Transverse colon (tissue), 4 donors: ENCODE data around the gene NAA80.

ENCODE experiments used
- EP300 ChIP-seq: sonication (generic); formaldehyde crosslinking; IDR thresholded peaks from one replicate; pipeline ENCODE4 v1.6.1; 2017; ENCODE audit warnings: antibody characterized with exemption, low read depth
- POLR2A ChIP-seq: fragments of 450-650 bp; IDR thresholded peaks from one replicate; pipeline ENCODE4 v1.6.1; 2016; ENCODE audit warnings: antibody characterized with exemption, mild to moderate bottlenecking, moderate library complexity
- POLR2AphosphoS5 ChIP-seq, 3 donors: sonication (generic); formaldehyde crosslinking; IDR thresholded peaks; one replicate each; pipeline ENCODE4 v1.6.1; 2016; ENCODE audit warnings: antibody characterized with exemption in 3 of 3
- TF ChIP-seq, protein P1 (sequence below), 5 experiments: fragments of 200-600 bp in 3 of 5; fragments of 450-650 bp in 2 of 5; sonication (generic) in 3 of 5; IDR thresholded peaks; 1 replicate in 2 of 5; 2 replicates in 3 of 5; pipeline ENCODE4 v1.5.1; 2016 to 2017; ENCODE audit warnings: antibody characterized with exemption in 5 of 5, inconsistent platforms in 3 of 5, mild to moderate bottlenecking in 2 of 5, moderate library complexity in 1 of 5

GRCh38 chr3:50261505-50261904 lies 37.7 kb downstream of the NAA80 start:
- TF ChIP-seq EP300 (no peak), POLR2A (no peak), POLR2AphosphoS5 (IDR thresholded peaks at IDR 0.05) (no peak)
- TF ChIP-seq, protein P1, sequence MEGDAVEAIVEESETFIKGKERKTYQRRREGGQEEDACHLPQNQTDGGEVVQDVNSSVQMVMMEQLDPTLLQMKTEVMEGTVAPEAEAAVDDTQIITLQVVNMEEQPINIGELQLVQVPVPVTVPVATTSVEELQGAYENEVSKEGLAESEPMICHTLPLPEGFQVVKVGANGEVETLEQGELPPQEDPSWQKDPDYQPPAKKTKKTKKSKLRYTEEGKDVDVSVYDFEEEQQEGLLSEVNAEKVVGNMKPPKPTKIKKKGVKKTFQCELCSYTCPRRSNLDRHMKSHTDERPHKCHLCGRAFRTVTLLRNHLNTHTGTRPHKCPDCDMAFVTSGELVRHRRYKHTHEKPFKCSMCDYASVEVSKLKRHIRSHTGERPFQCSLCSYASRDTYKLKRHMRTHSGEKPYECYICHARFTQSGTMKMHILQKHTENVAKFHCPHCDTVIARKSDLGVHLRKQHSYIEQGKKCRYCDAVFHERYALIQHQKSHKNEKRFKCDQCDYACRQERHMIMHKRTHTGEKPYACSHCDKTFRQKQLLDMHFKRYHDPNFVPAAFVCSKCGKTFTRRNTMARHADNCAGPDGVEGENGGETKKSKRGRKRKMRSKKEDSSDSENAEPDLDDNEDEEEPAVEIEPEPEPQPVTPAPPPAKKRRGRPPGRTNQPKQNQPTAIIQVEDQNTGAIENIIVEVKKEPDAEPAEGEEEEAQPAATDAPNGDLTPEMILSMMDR (IDR thresholded peaks at IDR 0.05), result no peak
